ENCODE measurements around the gene DACH1. TPM values are rescaled to one million over a fixed set of nuclear protein-coding genes. Genes with fewer than 3 reads are reported as not detected.
A peak's percentile ranks its signal among the peaks of the same experiment; 100 is the strongest.

DACH1 gene
- total and polyA plus RNA-seq, 4 donors = 9.9 to 30.3 (median 21.1) TPM

DNA sequence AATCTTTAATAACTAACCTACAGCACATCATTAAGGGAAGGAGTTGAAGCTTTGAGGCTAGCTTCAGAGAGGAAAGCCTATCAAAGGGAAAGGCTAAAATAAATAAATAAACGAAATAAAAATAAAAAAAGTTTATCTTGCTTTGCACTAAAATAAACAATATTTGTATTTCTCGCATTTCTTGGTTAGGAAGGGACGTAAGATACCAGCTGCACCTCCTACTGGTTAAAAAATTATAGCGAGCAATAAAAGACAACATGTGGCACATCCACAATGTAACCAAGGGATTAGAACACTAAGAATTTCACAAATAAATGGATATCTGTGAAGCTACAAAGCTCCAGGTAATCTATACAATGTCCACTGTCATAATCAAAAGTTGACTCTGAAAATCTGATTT is 194.5 kb downstream of the DACH1 start:
- no peaks in the 10 kb centered on the region for H3K9me3 ChIP-seq (ENCODE audit: control insufficient read depth, insufficient read depth, low read length)
- no peaks in the 10 kb centered on the region for H3K36me3 ChIP-seq (ENCODE audit: control insufficient read depth, insufficient read depth, low read length)
- H3K4me1 ChIP-seq (ENCODE audit: control insufficient read depth, insufficient read depth, low read length) = no peaks in the 10 kb centered on the region
- no peak overlapping the region for H3K4me3 ChIP-seq (ENCODE audit: low read depth, low read length)
- no peaks in the 10 kb centered on the region for H3K27me3 ChIP-seq (ENCODE audit: control insufficient read depth, insufficient read depth, low read length)
- no peak for DNase-seq (ENCODE audit: low read depth in 4 of 6, low spot score in 6 of 6)
- no peak overlapping the region for H3K27ac ChIP-seq (ENCODE audit: low read depth, low read length)
- WGBS (ENCODE audit: insufficient coverage) = no CpG with 5 or more reads among the region's 4 CpGs

GRCh38 chr13:71663431-71663830 is 203.6 kb downstream of the DACH1 start:
- no peaks in the 10 kb centered on the region for H3K36me3 ChIP-seq (ENCODE audit: control insufficient read depth, insufficient read depth, low read length)
- H3K9me3 ChIP-seq (ENCODE audit: control insufficient read depth, insufficient read depth, low read length) = no peaks in the 10 kb centered on the region
- no CpG with 5 or more reads among the region's 2 CpGs for WGBS (ENCODE audit: insufficient coverage)
- no peaks in the 10 kb centered on the region for H3K27me3 ChIP-seq (ENCODE audit: control insufficient read depth, insufficient read depth, low read length)
- H3K4me3 ChIP-seq (ENCODE audit: low read depth, low read length) = no peak overlapping the region
- H3K27ac ChIP-seq (ENCODE audit: low read depth, low read length) = no peak overlapping the region
- no peak for DNase-seq (ENCODE audit: low read depth in 4 of 6, low spot score in 6 of 6)
- no peaks in the 10 kb centered on the region for H3K4me1 ChIP-seq (ENCODE audit: control insufficient read depth, insufficient read depth, low read length)

- H3K4me3 ChIP-seq (ENCODE audit: low read depth, low read length) = no peak overlapping the region
- H3K9me3 ChIP-seq (ENCODE audit: control insufficient read depth, insufficient read depth, low read length) = no peaks in the 10 kb centered on the region
- no peak for DNase-seq (ENCODE audit: low read depth in 4 of 6, low spot score in 6 of 6)
- no peaks in the 10 kb centered on the region for H3K36me3 ChIP-seq (ENCODE audit: control insufficient read depth, insufficient read depth, low read length)
- no peak overlapping the region for H3K27ac ChIP-seq (ENCODE audit: low read depth, low read length)
- 17% methylated on average over 1 of the region's 3 CpGs for WGBS (ENCODE audit: insufficient coverage)
- H3K4me1 ChIP-seq (ENCODE audit: control insufficient read depth, insufficient read depth, low read length) = no peaks in the 10 kb centered on the region
- H3K27me3 ChIP-seq (ENCODE audit: control insufficient read depth, insufficient read depth, low read length) = no peaks in the 10 kb centered on the region
Observed at GRCh38 chr13:71661921-71662320, 205.1 kb downstream of the DACH1 start.

DNA sequence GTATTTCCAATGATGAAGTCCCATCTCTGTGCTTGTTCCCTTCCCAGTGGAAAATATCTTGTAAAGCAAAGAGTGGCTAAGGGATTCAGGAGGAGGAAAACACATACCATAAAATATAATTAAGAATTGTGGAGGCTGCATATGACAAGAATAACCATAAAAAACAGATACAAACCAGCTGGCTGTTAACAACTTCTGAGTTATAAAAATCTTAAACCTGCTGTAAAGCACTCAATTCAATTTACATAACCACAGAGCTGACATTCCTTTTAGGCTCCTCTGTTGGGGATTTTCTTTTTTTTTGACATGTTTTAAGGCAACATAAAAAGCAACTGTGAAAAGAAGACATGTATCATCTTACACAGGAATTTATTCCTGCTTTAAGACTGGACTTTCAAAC is 207.6 kb downstream of the DACH1 start:
- H3K4me3 ChIP-seq (ENCODE audit: low read depth, low read length) = no peak overlapping the region
- H3K4me1 ChIP-seq (ENCODE audit: control insufficient read depth, insufficient read depth, low read length) = no peaks in the 10 kb centered on the region
- no peak overlapping the region for H3K27ac ChIP-seq (ENCODE audit: low read depth, low read length)
- H3K9me3 ChIP-seq (ENCODE audit: control insufficient read depth, insufficient read depth, low read length) = no peaks in the 10 kb centered on the region
- no peaks in the 10 kb centered on the region for H3K27me3 ChIP-seq (ENCODE audit: control insufficient read depth, insufficient read depth, low read length)
- no peaks in the 10 kb centered on the region for H3K36me3 ChIP-seq (ENCODE audit: control insufficient read depth, insufficient read depth, low read length)
- DNase-seq (ENCODE audit: low read depth in 4 of 6, low spot score in 6 of 6) = peak in 2 of 6 donors; percentile 23 to 91

DNA sequence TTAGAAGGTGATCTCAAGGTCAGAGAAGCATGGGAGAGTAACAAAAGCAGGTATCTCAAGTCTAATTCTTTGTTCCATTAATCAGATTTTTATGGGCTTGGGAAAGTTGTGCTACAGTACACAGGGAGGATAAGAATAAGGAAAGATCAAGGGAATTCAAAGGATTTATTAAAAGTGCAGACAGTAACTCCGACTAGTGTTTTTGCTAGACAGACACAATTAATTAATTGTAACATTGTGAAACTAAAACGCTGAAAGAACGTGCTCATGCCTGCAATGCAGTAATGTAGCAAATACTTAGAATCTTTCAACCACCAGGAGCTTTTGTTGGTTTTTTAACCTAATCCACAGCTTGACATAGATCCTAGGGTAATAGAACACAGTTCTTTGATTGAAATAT is 221.5 kb downstream of the DACH1 start:
- Histone ChIP-seq H3K4me3 (ENCODE audit: low read depth, low read length) (no peak overlapping the region), H3K4me1 (ENCODE audit: control insufficient read depth, insufficient read depth, low read length) (no peaks in the 10 kb centered on the region), H3K27me3 (ENCODE audit: control insufficient read depth, insufficient read depth, low read length) (no peaks in the 10 kb centered on the region), H3K9me3 (ENCODE audit: control insufficient read depth, insufficient read depth, low read length) (no peaks in the 10 kb centered on the region), H3K36me3 (ENCODE audit: control insufficient read depth, insufficient read depth, low read length) (no peaks in the 10 kb centered on the region), H3K27ac (ENCODE audit: low read depth, low read length) (no peak overlapping the region)
- no peak for DNase-seq (ENCODE audit: low read depth in 4 of 6, low spot score in 6 of 6)
- no CpG with 5 or more reads among the region's 3 CpGs for WGBS (ENCODE audit: insufficient coverage)

- Histone ChIP-seq H3K27ac (ENCODE audit: low read depth, low read length) (no peak overlapping the region), H3K36me3 (ENCODE audit: control insufficient read depth, insufficient read depth, low read length) (no peaks in the 10 kb centered on the region), H3K9me3 (ENCODE audit: control insufficient read depth, insufficient read depth, low read length) (no peaks in the 10 kb centered on the region), H3K4me3 (ENCODE audit: low read depth, low read length) (no peak overlapping the region), H3K4me1 (ENCODE audit: control insufficient read depth, insufficient read depth, low read length) (no peaks in the 10 kb centered on the region), H3K27me3 (ENCODE audit: control insufficient read depth, insufficient read depth, low read length) (no peaks in the 10 kb centered on the region)
- whole genome bisulfite sequencing (ENCODE audit: insufficient coverage) = no CpG with 5 or more reads among the region's 1 CpG
- DNase-seq (ENCODE audit: low read depth in 4 of 6, low spot score in 6 of 6) = no peak
Observed at GRCh38 chr13:71644579-71644978, 222.4 kb downstream of the DACH1 start.

DNA sequence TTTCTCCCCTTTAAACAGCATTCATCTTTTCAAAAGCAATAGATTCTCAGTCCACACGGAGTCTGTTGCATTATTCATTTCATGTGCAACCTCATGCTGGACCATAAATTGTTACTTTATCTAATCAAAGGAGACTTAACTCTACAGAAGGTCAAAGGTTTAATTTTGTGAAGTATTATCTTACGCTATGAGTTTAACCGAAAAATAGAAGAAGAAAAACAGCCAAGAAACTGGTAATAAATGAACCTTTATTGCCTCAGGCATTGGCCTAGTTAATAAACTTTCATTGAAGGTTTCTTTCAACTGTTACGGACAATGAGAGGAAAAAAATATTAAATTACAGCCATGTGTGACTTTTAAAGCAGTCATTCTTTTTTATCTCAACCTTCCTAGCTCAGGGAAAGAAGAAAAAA is 223.6 kb downstream of the DACH1 start:
- Histone ChIP-seq H3K4me1 (ENCODE audit: control insufficient read depth, insufficient read depth, low read length) (no peaks in the 10 kb centered on the region), H3K4me3 (ENCODE audit: low read depth, low read length) (no peak overlapping the region), H3K27me3 (ENCODE audit: control insufficient read depth, insufficient read depth, low read length) (no peaks in the 10 kb centered on the region), H3K27ac (ENCODE audit: low read depth, low read length) (no peak overlapping the region), H3K36me3 (ENCODE audit: control insufficient read depth, insufficient read depth, low read length) (no peaks in the 10 kb centered on the region), H3K9me3 (ENCODE audit: control insufficient read depth, insufficient read depth, low read length) (no peaks in the 10 kb centered on the region)
- no CpG with 5 or more reads among the region's 4 CpGs for WGBS (ENCODE audit: insufficient coverage)
- DNase-seq (ENCODE audit: low read depth in 4 of 6, low spot score in 6 of 6) = no peak

DNA sequence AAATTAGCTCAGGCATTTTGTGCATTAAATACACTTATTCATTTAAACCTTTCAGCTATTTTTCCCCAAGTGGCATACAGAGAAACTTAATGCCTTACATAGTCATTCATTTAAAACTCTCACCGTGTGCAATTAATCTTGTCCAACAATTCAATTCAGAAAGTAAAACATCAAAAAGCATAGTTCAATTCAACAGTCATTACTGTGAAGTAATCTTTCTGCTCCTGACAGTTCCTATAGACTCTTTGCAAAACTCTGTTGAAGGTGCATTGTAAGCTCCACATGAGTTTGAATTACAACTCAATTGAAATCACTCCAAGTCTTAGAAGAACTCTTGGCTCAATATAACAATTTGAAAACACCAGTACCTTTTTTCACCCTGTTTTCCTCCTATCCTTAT is 228.3 kb downstream of the DACH1 start:
- no peaks in the 10 kb centered on the region for H3K36me3 ChIP-seq (ENCODE audit: control insufficient read depth, insufficient read depth, low read length)
- no peak overlapping the region for H3K4me3 ChIP-seq (ENCODE audit: low read depth, low read length)
- H3K27me3 ChIP-seq (ENCODE audit: control insufficient read depth, insufficient read depth, low read length) = no peaks in the 10 kb centered on the region
- no peaks in the 10 kb centered on the region for H3K9me3 ChIP-seq (ENCODE audit: control insufficient read depth, insufficient read depth, low read length)
- H3K27ac ChIP-seq (ENCODE audit: low read depth, low read length) = no peak overlapping the region
- WGBS (ENCODE audit: insufficient coverage) = 17% methylated on average over 1 of the region's 1 CpG
- peak in 2 of 6 donors; percentile 46 to 53 for DNase-seq (ENCODE audit: low read depth in 4 of 6, low spot score in 6 of 6)
- H3K4me1 ChIP-seq (ENCODE audit: control insufficient read depth, insufficient read depth, low read length) = no peaks in the 10 kb centered on the region

DNA sequence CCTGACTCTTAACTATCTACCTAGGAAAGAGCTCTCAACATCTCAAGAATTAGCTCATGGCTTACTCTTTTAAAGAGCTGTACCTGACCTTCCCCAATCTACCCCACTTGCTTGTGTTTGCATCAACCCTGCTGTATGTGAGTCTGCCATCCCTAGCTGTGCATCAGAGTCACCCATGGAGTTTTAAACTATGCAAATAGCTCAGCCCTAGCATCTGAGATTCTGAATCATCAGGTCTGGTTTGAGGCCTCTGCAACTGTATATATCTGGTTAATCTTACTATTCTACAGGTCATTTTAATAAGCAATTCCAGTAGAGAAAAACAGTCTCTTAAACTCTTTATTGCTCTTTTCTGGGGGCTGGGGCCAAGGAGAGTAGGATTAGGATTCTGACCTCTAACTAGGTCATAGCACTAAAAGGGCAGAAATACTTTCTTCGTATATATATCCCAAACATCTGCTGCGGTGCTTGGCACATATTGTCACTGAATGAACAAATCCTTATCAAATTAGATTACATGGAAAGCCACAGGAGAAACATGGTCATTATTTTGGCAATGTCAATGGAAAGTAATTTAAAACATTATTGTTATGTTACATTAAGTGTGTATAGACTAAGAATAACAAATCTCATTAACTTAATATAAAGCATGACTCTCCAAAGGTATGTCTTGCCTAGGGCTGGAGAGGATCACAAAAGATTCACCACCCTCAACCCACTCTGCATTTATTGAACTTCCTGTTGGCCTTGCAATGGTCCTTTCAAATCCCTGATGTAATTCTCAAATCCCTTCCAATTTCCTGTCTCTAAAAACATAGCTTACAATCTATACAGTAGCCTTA is 232.2 kb downstream of the DACH1 start:
- no peak for DNase-seq (ENCODE audit: low read depth in 4 of 6, low spot score in 6 of 6)

DNA sequence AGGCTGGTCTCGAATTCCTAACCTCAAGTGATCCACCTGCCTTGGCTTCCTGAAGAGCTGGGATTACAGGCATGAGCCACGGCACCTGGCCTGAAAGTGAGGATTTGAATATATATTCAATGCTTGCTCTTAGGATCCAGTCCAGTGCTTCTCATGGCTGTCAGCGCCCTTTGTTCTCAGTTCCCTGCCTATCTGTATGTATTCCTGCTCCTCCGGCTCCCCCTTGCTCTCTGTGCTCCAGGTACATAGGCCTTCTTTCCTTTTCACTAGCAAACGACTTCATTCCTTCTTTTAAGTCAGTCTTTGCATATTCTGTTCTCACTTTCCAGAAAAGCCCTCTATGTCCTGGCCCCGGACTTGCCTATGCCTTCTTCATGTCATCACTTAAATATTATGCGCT is 232.8 kb downstream of the DACH1 start:
- no peaks in the 10 kb centered on the region for H3K4me1 ChIP-seq (ENCODE audit: control insufficient read depth, insufficient read depth, low read length)
- no peaks in the 10 kb centered on the region for H3K27me3 ChIP-seq (ENCODE audit: control insufficient read depth, insufficient read depth, low read length)
- H3K4me3 ChIP-seq (ENCODE audit: low read depth, low read length) = no peak overlapping the region
- WGBS (ENCODE audit: insufficient coverage) = 88% methylated on average over 6 of the region's 7 CpGs
- no peaks in the 10 kb centered on the region for H3K36me3 ChIP-seq (ENCODE audit: control insufficient read depth, insufficient read depth, low read length)
- no peak for DNase-seq (ENCODE audit: low read depth in 4 of 6, low spot score in 6 of 6)
- no peaks in the 10 kb centered on the region for H3K9me3 ChIP-seq (ENCODE audit: control insufficient read depth, insufficient read depth, low read length)
- no peak overlapping the region for H3K27ac ChIP-seq (ENCODE audit: low read depth, low read length)

More for the DNA sequence above, 232.2 kb downstream of the DACH1 start:
- no peaks in the 10 kb centered on the region for H3K36me3 ChIP-seq (ENCODE audit: control insufficient read depth, insufficient read depth, low read length)
- no CpG with 5 or more reads among the region's 2 CpGs for WGBS (ENCODE audit: insufficient coverage)
- no peaks in the 10 kb centered on the region for H3K4me1 ChIP-seq (ENCODE audit: control insufficient read depth, insufficient read depth, low read length)
- no peaks in the 10 kb centered on the region for H3K27me3 ChIP-seq (ENCODE audit: control insufficient read depth, insufficient read depth, low read length)
- no peak overlapping the region for H3K4me3 ChIP-seq (ENCODE audit: low read depth, low read length)
- no peak overlapping the region for H3K27ac ChIP-seq (ENCODE audit: low read depth, low read length)
- no peaks in the 10 kb centered on the region for H3K9me3 ChIP-seq (ENCODE audit: control insufficient read depth, insufficient read depth, low read length)
